Measurements from ENCODE around the gene AK5. TPM values are rescaled to one million over a fixed set of nuclear protein-coding genes. Genes with fewer than 3 reads are reported as not detected.

AK5 gene
- total and polyA plus RNA-seq, 2 donors (not counting 1 experiment from before 2014, with no cell fraction given) = 0.18 TPM; not detected in 1

GRCh38 chr1:77308889-77309621 lies 27.2 kb downstream of the AK5 start:
- Histone ChIP-seq H3K27ac (ENCODE audit: low read length in 2 of 2) (no peak overlapping the region), H3K27me3 (replicated peaks in 1 of 4; ENCODE audit: control extremely low read depth in 1 of 4, control insufficient read depth in 3 of 4, insufficient read depth in 4 of 4, low read length in 3 of 4) (peaks cover 0 to 6% (median 0%) of the 10 kb centered on the region in 4 experiments), H3K36me3 (replicated peaks in 1 of 2; ENCODE audit: control extremely low read depth in 1 of 2, control insufficient read depth in 1 of 2, extremely low read depth in 1 of 2, insufficient read depth in 2 of 2, low read length in 1 of 2) (no peaks in the 10 kb centered on the region), H3K4me2 (replicated peaks; ENCODE audit: low read depth, low read length, poor library complexity, severe bottlenecking) (no peak overlapping the region), H2AFZ (ENCODE audit: insufficient read depth, low read depth, low read length, poor library complexity, severe bottlenecking) (no peak overlapping the region), H3K79me2 (ENCODE audit: control insufficient read depth, insufficient read depth, low read length) (no peaks in the 10 kb centered on the region), H4K20me1 (ENCODE audit: control insufficient read depth, insufficient read depth, low read length, poor library complexity, severe bottlenecking) (no peaks in the 10 kb centered on the region), H3K9me3 (ENCODE audit: control extremely low read depth in 1 of 3, control insufficient read depth in 2 of 3, insufficient read depth in 1 of 3, low read length in 2 of 3) (no peaks in the 10 kb centered on the region), H3K4me3 (ENCODE audit: control extremely low read depth in 1 of 5, extremely low read depth in 1 of 5, insufficient read depth in 1 of 5, low read depth in 2 of 5, low read length in 4 of 5) (no peak overlapping the region), H3K9ac (ENCODE audit: low read length) (no peak overlapping the region), H3K4me1 (ENCODE audit: control insufficient read depth in 2 of 2, insufficient read depth in 2 of 2, low read length in 2 of 2) (no peaks in the 10 kb centered on the region)
- CTCF ChIA-PET = no interaction called here
- intact Hi-C loops (cut with micrococcal nuclease) = no loop called here
- POLR2A ChIA-PET = no interaction called here
- Mint-ChIP-seq H3K4me3 (no peak overlapping the region), H3K4me1 (no peaks in the 10 kb centered on the region), H3K9me3 (ENCODE audit: insufficient read depth) (peaks cover 2% of the 10 kb centered on the region), H3K27me3 (peaks cover 13% of the 10 kb centered on the region), H3K27ac (no peak overlapping the region)
- no peak for DNase-seq
- no peak for ATAC-seq (ENCODE audit: low read depth)
- TF ChIP-seq CTCF (IDR thresholded peaks at IDR 0.05) (no peak), EZH2 (IDR thresholded peaks at IDR 0.05; ENCODE audit: borderline replicate concordance, insufficient read depth, low read depth, low read length, poor library complexity, severe bottlenecking) (no peak)
- WGBS (ENCODE audit: insufficient coverage) = 10% methylated on average over 2 of the region's 8 CpGs

GRCh38 chr1:77310924-77311323 lies 29.1 kb downstream of the AK5 start:
- no peak overlapping the region for H3K4me3 Mint-ChIP-seq

More at GRCh38 chr1:77310924-77311323, 29.1 kb downstream of the AK5 start:
- Mint-ChIP-seq H3K4me1 (no peaks in the 10 kb centered on the region), H3K27me3 (peaks cover 13% of the 10 kb centered on the region), H3K9me3 (ENCODE audit: insufficient read depth) (peaks cover 2% of the 10 kb centered on the region), H3K27ac (no peak overlapping the region)
- Histone ChIP-seq H3K79me2 (ENCODE audit: control insufficient read depth, insufficient read depth, low read length) (no peaks in the 10 kb centered on the region), H4K20me1 (ENCODE audit: control insufficient read depth, insufficient read depth, low read length, poor library complexity, severe bottlenecking) (no peaks in the 10 kb centered on the region), H3K27ac (ENCODE audit: low read length in 2 of 2) (no peak overlapping the region), H3K9me3 (ENCODE audit: control extremely low read depth in 1 of 3, control insufficient read depth in 2 of 3, insufficient read depth in 1 of 3, low read length in 2 of 3) (no peaks in the 10 kb centered on the region), H3K4me1 (ENCODE audit: control insufficient read depth in 2 of 2, insufficient read depth in 2 of 2, low read length in 2 of 2) (no peaks in the 10 kb centered on the region), H2AFZ (ENCODE audit: insufficient read depth, low read depth, low read length, poor library complexity, severe bottlenecking) (no peak overlapping the region), H3K4me2 (replicated peaks; ENCODE audit: low read depth, low read length, poor library complexity, severe bottlenecking) (no peak overlapping the region), H3K27me3 (replicated peaks in 1 of 4; ENCODE audit: control extremely low read depth in 1 of 4, control insufficient read depth in 3 of 4, insufficient read depth in 4 of 4, low read length in 3 of 4) (peaks cover 0 to 6% (median 0%) of the 10 kb centered on the region in 4 experiments), H3K36me3 (replicated peaks in 1 of 2; ENCODE audit: control extremely low read depth in 1 of 2, control insufficient read depth in 1 of 2, extremely low read depth in 1 of 2, insufficient read depth in 2 of 2, low read length in 1 of 2) (no peaks in the 10 kb centered on the region), H3K4me3 (ENCODE audit: control extremely low read depth in 1 of 5, extremely low read depth in 1 of 5, insufficient read depth in 1 of 5, low read depth in 2 of 5, low read length in 4 of 5) (no peak overlapping the region), H3K9ac (ENCODE audit: low read length) (no peak overlapping the region)
- ATAC-seq (ENCODE audit: low read depth) (no peak), DNase-seq (no peak)
- WGBS (ENCODE audit: insufficient coverage) = no CpG with 5 or more reads among the region's 3 CpGs
- intact Hi-C loops (cut with micrococcal nuclease) = no loop called here
- ChIA-PET CTCF (no interaction called here), POLR2A (no interaction called here)
- TF ChIP-seq EZH2 (IDR thresholded peaks at IDR 0.05; ENCODE audit: borderline replicate concordance, insufficient read depth, low read depth, low read length, poor library complexity, severe bottlenecking) (no peak), CTCF (IDR thresholded peaks at IDR 0.05) (no peak)

Data from B cell (primary cell).